AG04450 (cell line): Measurements from ENCODE around the gene AGPAT2. TPM values are rescaled to one million over a fixed set of nuclear protein-coding genes. Genes with fewer than 3 reads are reported as not detected.

Experiments
- CTCF ChIA-PET: fragments of 300-600, 350-600 bp; formaldehyde crosslinking; extraction: SDS; loops from one replicate; lab custom pipeline; 2022; ENCODE audit warnings: antibody characterized with exemption, inconsistent platforms; lab: Charles Lee
- POLR2A ChIA-PET: fragments of 350-600 bp; formaldehyde crosslinking; extraction: SDS; loops from one replicate; lab custom pipeline; 2021; ENCODE audit warnings: antibody characterized with exemption, inconsistent platforms; lab: Yijun Ruan, JAX
- DNase-seq: peaks from one replicate; pipeline ENCODE4 v3.0.0-alpha.2; 2011; ENCODE audit warnings: low read depth, low spot score
- H3K27ac ChIP-seq: one replicate; pipeline ENCODE4 v1.5.1; 2012; ENCODE audit warnings: low read depth, low read length, control low read depth
- H3K27me3 ChIP-seq: one replicate; pipeline ENCODE4 v1.6.0; 2012; ENCODE audit warnings: low read length; ENCODE audit not compliant: control insufficient read depth, insufficient read depth
- H3K4me3 ChIP-seq: 2 replicates; pipeline ENCODE4 v1.5.1; 2011; ENCODE audit warnings: mild to moderate bottlenecking, low read depth, low read length, control low read depth
- H3K9me3 ChIP-seq: 2 replicates; pipeline ENCODE4 v1.5.1; 2012; ENCODE audit warnings: low read length; ENCODE audit not compliant: control insufficient read depth, insufficient read depth
- CTCF ChIP-seq: IDR thresholded peaks from 2 replicates; pipeline ENCODE4 v1.5.1; 2011; ENCODE audit warnings: low read depth, low read length, control low read depth, inconsistent platforms
- polyA plus RNA-seq: library from polyadenylated mRNA; depleted of rRNA; stranded (reverse); fragments of >200 nt; gene quantifications from 2 replicates; pipeline ENCODE4 v1.2.3, GENCODE V29; 2011

AGPAT2 gene
- polyA plus RNA-seq, 1 experiment: 24.4 TPM

GRCh38 chr9:136686534-136686793, 793 bp downstream of the AGPAT2 start:
- peaks cover 4% of the 10 kb centered on the region; the same call in 1 of the 2 replicates for H3K9me3 ChIP-seq
- TF ChIP-seq CTCF: no peak
- no peak for DNase-seq
- ChIA-PET POLR2A (interaction anchor here (3.6 kb wide), 1 partner anchor 41 kb away, joined by 17 read pairs; no protein-coding TSS in a partner anchor), CTCF (interaction anchor here (1.0 to 1.4 kb wide), 2 partner anchors 13 to 15 kb away, joined by 3 to 7 read pairs; no protein-coding TSS in a partner anchor)
- H3K27ac ChIP-seq: no peak overlapping the region
- peaks cover 3% of the 10 kb centered on the region for H3K27me3 ChIP-seq
- peak overlapping the region; percentile 71 for H3K4me3 ChIP-seq

DNA sequence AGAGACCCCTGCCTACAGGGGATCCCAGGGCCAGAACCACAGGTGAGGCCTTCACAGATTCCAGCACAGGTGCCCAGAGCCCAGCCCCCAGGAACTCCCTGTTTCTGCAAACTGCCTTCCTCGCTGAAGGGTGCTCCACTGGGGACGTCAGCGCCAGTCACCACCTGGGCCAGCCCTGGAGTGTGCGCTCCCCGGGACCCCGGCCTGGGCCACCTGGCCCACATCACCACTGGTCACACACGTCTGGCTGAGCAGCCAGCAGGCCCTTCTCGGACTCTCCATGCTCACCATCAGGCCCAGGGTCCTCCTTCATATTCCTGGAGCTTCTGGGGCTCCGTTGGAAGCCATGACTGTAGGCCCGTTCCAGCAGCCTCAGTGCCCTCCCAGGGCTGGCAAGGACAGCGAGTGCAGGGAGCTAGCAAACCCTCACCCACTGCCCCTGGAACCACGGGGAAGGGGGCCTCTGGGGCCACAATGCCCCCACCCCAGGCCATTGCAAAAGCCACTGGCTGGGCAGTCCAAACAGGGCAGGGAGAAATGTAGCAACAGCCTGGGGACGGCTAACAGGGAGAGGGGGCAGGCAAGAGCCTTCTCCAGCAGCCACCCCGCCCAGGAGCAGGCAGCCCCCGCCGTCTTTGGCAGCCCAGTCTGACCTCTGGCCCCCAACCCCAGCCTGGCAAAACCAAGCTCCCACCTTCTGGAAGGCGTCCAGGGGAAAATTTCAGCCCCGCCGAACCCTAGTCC, 1.3 kb downstream of the AGPAT2 start:
- Histone ChIP-seq H3K4me3 (peak overlapping the region; percentile 71), H3K9me3 (peaks cover 4% of the 10 kb centered on the region; the same call in 1 of the 2 replicates), H3K27me3 (peaks cover 3% of the 10 kb centered on the region), H3K27ac (no peak overlapping the region)
- TF ChIP-seq CTCF: no peak
- ChIA-PET POLR2A (interaction anchor here (3.6 kb wide), 1 partner anchor 42 kb away, joined by 17 read pairs; no protein-coding TSS in a partner anchor), CTCF (interaction anchor here (1.0 to 1.4 kb wide), 2 partner anchors 13 to 14 kb away, joined by 3 to 7 read pairs; no protein-coding TSS in a partner anchor)
- no peak for DNase-seq

GRCh38 chr9:136685216-136685615, 2.0 kb downstream of the AGPAT2 start:
- POLR2A ChIA-PET: no interaction called here
- DNase-seq: no peak
- CTCF ChIA-PET: no interaction called here

GRCh38 chr9:136684799-136685198, 2.5 kb downstream of the AGPAT2 start:
- TF ChIP-seq CTCF: no peak
- H3K27me3 ChIP-seq: peaks cover 3% of the 10 kb centered on the region
- no peak overlapping the region for H3K4me3 ChIP-seq
- H3K27ac ChIP-seq: no peak overlapping the region
- ChIA-PET CTCF (no interaction called here), POLR2A (no interaction called here)
- DNase-seq: no peak
- H3K9me3 ChIP-seq: peaks cover 4% of the 10 kb centered on the region; the same call in 1 of the 2 replicates

More at GRCh38 chr9:136685216-136685615, 2.0 kb downstream of the AGPAT2 start:
- no peak overlapping the region for H3K4me3 ChIP-seq
- peaks cover 4% of the 10 kb centered on the region; the same call in 1 of the 2 replicates for H3K9me3 ChIP-seq
- no peak overlapping the region for H3K27ac ChIP-seq
- TF ChIP-seq CTCF: no peak
- peaks cover 3% of the 10 kb centered on the region for H3K27me3 ChIP-seq

DNA sequence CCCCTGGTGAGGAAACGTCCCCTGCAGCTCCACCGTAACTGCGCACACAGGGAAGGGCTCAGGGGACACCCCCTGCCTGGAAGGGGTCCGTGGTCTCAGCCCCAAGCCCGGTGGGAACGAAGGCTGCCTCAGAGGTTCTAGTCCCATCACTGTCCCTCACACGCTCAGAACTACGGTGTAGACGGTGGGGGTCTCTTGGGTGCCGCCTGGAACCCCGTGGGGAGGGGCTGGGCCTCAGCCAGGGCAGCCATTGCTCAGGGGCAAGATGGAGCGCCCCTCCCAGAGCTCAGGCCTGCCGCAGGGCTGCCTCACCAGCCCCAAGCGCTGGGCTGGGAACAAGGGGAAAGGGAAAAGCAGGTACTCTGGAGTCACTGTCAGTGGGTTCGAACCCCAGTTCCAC, 2.9 kb downstream of the AGPAT2 start:
- ChIA-PET POLR2A (no interaction called here), CTCF (interaction anchor here (2.0 kb wide), 1 partner anchor 13 kb away, joined by 9 read pairs; no protein-coding TSS in a partner anchor)
- H3K9me3 ChIP-seq: peaks cover 4% of the 10 kb centered on the region; the same call in 1 of the 2 replicates
- no peak for TF ChIP-seq CTCF
- no peak for DNase-seq
- no peak overlapping the region for H3K4me3 ChIP-seq
- H3K27me3 ChIP-seq: peaks cover 3% of the 10 kb centered on the region
- no peak overlapping the region for H3K27ac ChIP-seq
